Medulla oblongata (tissue), 1 donor: ENCODE results near the gene FBP2.
A peak's percentile ranks its signal among the peaks of the same experiment; 100 is the strongest.
"Not testable (repeated sequence)": the region's sequence is repeated elsewhere in the genome, so short reads cannot be mapped to it uniquely, and the experiment has no call there.

Experiments
- DNase-seq: peaks from one replicate; pipeline ENCODE4 v3.0.0-alpha.2; 2015; ENCODE audit errors: extremely low spot score

The FBP2 gene

DNA sequence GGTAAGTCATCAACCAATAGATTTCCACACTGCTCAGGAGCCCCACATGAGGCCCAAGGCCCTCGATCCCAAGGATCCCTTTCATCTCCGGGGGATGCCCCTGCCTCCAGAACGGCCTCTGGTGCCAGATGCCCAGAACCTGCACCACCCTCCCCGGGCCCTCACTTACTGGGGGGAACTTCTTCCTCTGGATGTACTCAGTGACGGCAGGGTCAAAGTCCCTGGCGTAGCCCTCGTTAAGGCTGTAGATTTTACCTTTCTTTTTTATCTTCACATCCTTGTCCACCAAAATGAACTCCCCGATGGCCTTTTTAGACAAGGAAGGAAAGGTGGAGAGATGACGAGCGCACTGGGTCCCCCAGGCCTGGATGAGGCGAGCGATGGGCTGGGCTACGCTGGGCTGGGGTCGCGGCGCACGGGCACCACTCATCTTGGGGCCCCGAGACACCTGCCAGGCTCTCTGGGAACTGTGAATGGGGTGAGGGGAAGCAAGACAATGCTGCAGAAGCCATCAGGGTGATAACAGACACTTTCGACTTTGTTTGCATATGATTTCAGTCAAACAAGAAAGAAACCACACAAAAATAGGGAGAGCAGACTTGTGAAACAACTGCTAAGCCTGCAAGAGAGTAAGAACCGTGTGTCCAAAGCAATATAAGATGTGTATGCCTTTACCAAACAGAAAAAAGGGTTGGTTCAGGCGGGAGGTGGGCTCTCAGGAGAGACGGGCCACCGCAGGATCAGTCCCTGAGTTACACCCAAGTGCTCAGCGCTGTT is 13.2 kb upstream of the FBP2 start:
- no peak for DNase-seq

DNA sequence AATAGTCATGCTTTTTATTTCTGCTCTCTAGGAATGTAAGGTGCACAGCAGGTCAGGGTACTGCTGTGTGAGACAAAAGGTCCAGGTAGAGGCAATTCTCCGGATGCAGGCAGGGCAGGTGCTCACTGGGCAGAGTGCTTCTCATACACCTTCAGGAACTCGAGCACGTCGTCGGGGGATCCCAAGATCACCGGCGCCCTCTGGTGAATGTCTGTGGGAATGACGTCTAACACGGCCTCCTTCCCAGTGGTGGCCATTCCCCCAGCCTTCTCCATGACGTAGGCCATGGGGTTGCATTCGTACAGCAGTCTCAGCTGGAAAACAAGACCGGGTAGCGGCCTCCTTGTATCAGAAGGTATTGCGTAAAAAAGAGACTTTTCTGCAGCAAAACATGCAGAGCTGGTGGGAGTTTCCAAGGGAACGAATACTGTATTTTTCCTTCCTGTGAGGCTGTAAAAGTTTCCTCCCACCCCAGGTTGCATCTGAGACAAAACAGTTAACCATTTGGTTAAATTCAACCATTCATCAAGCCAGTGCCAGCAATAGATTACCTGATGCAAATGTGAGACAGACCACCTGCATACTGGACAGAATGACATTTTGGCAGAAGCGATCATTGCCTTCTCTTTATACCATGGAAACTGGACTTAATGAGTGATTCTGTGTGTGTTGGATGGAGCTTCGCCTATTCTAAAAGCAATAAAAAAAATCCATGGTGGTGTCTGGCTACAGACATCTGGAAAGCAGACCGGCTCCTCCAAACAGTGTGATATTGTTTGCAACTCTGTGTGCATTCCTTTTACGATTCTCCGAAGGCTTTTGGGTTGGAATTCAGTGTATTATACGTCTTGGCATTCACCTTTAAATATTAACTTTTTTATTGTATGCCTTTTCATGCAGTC is 9.9 kb upstream of the FBP2 start:
- peak; percentile 85 for DNase-seq

DNA sequence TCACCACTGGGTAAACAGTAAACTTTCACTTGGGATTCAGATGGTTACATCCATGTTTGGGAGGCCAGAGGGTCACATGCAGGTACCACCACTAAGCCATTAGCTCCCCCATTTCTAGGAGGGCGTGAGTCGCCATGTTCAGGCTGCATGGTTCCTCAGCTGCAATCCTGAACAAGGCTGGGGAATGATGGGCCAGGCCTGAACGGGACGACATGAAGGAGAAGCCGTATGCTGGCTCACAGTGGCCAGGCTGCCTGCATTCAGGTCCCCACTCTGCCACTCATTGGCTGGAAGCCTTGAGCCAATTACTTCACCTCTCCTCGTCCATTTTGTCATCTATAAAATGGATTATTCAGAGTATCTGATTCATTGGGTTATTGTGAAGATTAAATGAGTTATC is 9.0 kb upstream of the FBP2 start:
- no peak for DNase-seq

DNA sequence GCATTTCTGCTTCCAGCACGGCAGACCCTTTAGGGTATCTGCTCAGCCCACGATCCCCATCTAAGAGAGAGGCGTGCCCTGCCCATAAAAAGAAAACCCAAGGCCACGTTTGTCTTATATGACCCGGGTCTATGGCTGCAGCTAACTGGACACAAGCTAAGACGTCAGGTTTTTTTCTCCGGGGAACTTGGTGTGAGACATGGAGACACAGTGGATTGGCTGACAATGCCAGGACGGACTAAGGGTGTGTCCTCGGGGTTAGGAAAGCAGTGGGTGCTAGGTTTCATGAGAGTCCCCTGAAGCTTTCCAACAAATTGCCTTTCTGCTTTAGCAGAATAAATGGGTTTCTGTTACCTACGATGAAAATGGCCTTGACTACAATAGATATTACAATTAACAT is 7.1 kb upstream of the FBP2 start:
- DNase-seq, result no peak

DNA sequence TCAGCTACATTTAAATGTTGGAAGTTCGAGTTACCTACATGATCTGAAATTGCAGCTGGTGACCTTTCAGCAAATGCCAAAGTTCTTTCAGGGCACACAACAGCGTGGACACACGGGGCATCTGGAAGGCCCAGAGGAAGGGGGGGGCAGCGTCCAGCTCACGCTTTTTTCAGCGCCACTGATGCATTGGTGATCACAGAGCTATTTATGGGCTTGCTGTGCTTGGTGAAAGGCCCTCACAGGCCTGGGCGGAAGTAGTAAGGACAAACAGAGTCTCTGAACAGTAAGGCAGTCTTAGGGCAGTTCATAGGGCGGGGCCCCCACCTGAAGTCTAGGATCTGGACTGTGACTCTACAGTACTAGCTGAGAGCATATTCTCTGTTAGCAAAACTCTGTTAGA is 6.6 kb upstream of the FBP2 start:
- DNase-seq, result no peak

DNA sequence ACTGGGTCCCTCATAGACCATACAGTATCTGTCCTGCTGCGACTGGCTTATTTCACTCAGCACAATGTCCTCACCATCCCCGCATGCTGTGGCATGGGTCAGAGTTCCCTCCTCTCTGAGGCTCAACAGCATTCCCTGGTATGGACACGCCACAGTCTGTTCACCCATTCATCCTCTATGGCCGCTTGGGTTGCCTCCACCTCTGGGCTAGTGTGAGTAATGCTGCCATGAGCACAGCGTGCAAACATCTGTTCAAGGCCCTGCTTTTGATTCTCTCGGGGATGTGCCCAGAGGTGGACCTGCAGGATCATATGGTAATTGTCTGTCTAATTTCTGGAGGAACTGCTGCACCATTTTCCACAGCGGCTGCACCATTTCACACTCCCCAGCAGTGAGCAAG is 5.5 kb upstream of the FBP2 start:
- DNase-seq, result no peak

DNA sequence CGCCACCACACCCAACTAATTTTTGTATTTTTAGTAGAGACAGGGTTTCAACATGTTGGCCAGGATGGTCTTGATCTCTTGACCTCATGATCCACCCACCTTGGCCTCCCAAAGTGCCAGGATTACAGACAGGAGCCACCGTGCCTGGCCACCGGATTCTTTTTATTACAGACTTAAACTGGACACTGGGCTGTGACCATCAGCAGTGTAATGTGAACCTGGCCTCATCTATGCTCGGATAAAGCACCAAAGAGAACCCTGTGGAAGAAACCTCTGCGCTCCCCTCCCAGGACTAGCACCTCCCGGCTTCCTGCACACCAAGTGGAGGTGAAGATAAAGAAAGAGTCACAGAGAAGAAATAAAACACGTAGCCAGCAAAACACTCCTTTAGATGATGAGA is 941 bp downstream of the FBP2 start:
- DNase-seq, result not testable (repeated sequence)

DNA sequence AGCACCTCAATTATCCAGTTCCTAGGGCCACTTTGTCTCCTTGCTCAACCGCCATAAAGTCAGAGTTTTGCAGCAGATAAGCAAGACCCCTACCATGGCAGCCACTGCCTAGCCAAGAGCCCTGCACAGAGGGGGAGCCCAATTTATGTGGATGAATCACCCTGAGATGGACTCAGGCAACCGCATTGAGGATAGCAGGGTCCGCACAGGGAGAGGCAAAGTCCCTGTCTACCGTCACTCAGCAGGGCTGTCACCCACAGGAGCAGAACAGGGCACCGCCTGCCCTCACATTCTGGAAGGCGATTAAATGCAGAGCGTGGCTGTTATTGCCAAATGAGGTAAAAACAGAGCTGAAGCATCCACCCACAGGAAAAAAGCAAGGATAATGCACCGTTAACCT is 1.7 kb downstream of the FBP2 start:
- DNase-seq, result no peak

DNA sequence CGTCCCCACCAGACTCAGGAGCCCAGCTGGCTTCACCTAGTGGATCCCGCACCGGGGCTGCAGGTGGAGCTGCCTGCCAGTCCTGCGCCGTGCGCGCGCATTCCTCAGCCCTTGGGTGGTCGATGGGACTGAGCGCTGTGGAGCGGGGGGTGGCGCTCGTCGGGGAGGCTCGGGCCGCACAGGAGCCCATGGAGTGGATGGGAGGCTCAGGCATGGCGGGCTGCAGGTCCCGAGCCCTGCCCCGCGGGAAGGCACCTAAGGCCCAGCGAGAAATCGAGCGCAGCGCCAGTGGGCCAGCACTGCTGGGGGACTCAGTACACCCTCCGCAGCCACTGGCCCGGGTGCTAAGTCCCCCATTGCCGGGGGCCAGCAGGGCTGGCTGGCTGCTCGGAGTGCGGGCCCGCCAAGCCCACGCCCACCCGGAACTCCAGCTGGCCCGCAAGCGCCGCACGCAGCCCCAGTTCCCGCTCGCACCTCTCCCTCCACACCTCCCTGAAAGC is 2.5 kb downstream of the FBP2 start:
- DNase-seq, result not testable (repeated sequence)

DNA sequence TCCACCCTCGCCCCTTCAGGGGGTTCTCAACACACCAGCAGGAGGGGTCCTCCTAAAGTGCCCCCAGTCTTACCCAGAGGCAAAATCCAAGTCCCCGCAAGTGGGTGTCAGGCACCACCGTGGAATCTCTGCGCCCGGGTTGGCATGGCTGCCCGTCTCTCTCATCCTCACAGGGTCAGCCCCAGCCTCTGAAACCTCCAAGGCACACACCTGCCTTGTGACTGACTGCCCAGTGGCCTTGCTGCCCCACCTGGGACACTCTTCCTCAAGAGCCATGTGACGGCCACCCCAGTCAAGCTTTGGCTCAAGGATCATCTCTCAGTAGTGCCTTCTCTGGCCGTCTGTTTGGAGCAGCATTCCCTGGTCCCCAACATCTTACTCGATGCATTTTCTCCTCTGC is 4.9 kb downstream of the FBP2 start:
- no peak for DNase-seq

DNA sequence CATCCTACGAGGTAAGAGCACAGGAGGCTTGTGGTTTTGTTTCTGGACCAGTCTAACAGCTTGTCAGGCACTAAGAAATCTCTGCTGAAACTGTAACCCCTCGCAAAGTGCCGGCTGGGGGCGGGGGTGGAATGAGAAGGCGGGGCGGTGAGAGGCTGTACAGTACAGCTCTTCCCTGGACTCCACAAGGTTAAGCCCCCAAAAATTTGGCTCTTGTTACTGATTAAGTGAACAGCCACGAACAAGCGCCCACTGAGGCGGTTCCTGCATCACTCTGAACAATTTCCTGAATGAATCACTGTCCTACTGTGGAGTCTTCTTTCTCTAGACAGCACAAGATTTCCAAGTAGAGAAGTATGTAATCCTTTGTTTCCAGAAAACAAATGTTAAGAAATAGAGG is 6.8 kb downstream of the FBP2 start:
- no peak for DNase-seq

DNA sequence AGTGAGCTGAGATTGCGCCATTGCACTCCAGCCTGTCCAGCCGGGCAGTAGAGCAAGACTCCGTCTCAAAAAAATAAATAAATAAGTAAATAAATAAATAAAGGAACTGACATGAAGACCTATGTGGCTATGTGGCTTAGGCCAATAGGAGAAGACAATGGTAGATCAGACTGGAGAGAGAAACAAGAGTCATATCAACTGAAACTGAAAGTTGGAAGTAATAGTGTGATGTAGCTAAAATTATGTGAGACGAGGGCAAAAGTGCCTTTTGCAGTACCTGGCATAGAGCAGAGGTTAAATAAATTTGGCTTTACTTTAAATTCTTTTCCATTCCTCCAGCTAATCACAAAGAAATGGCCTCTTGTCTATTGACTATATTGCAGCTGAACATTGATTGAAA is 7.3 kb downstream of the FBP2 start:
- no peak for DNase-seq

DNA sequence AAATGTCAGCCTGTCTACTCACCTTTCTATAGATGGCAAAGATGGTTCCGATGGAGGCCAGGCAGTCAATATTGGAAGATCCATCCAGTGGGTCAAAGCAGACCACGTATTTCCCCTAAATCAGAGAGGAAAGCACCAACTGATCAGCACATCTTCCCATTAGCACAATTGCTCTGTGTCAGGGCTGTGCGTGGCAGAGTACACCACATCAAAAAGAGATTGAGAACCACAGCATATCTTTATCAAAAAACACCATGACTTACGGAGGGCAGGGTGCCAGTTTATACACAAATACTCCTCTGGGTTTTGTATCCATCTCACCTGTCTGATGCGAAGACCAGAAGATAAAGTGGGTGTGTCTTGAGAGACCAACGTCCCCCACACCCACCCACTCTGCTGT is 9.1 kb downstream of the FBP2 start:
- DNase-seq, result no peak

DNA sequence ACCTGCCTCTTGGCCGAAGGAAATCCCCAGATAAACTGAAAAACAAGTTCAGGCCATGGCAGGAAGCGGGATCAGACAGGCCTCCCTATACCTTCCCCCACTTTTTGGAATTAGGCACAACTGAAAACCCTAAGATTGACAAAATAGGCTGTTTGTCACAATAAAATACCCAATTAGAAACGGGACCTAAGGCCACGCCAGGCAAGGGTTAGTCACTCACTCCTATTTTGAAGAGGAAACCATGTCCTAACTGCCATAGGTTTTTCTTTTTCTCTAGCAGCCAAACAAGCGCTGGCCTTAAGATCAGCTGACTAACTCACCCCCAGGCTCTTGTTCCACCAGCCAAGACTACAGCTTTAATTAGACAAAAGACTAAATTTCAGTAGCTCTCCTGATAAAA is 11.9 kb downstream of the FBP2 start:
- no peak for DNase-seq

DNA sequence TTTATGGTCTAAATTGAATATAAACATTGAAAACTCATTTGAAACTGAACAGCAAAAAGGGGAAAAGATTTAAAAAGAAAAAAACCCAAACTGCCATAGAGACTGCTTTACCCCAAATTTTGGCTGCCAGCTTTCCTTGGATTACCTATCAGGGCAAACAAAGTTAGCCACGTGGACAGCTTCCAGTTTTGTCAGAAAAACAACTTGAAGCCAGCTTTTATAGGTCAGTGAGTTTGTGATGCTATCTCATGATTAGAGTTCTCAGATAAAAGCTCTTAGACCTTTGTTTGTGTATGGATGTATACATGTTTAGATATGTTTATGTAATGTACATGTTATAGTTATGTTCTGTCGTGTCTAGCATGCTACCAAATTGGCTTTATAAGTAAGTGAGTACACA is 16.1 kb downstream of the FBP2 start:
- no peak for DNase-seq

DNA sequence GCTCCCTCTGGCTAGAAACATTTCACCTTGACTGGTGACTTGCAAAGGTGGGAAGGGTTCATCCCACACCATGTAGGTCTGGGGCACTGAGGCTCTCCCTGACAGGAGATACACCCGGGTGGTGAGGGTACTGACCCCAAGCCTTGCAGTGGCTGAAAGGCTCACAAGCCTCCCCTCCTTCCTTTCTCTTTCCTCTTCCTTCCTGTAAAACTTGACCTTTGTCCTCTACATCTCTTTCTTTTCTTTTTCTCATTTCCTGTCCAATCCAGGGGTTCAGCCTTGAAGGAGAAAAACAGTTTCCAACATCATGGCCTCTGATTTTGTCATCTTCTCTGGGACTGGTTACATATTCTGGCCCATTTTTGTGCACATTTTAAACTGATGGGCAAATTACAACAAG is 16.6 kb downstream of the FBP2 start:
- no peak for DNase-seq

DNA sequence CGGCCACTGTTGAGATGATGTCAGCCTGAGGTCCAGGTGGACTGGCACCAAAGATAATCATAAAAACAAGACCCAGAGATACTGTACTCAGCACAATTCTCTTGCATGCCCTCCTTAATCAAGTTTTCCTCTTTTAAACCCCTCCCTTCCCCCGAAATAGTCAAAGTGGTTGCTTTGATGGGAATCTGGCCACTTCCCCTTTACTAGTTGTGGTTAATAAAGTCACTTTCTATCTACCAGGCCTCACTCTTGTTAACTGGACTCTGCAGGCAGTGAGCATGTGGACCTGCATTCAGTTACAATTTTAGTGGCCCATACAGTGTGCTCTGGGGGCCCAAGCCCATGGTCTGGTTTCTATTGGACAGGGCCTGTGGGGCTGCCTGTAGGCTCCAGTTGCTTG is 17.5 kb downstream of the FBP2 start:
- DNase-seq, result no peak

DNA sequence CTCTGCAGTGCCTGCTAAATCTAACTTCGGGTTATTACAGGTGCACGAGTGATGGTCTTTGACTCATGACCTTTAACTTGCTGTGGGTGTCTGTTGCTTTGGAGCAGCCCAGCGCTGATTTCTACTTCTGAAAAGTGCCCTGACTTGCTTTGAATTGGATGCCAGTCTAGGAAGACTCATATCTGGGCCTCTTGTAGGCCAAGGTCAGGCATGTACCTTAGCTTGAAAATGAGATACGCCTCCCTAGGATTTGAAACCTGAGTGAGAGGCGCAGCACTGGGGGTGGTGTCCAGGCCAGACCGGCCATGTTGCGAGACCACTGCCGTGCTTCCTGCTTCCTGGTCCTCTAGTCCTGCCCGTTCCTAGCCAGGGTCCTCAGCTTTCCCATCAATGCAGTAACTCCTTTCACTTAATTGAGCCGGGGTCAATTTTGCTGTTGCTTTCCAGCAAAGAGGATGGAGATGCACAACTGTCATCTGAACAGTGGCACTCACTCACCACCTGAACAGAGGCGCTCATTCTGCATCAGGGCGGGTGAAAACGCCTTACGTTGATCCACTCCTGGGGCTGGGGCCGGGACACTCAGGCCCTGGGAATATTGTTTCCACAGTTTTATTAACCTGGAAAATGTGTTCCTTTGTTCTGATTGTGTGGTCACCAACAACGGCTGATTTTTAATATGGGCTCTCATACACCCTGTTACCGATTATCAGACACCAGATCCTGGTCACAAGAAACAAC is 24.5 kb downstream of the FBP2 start:
- DNase-seq, result no peak

DNA sequence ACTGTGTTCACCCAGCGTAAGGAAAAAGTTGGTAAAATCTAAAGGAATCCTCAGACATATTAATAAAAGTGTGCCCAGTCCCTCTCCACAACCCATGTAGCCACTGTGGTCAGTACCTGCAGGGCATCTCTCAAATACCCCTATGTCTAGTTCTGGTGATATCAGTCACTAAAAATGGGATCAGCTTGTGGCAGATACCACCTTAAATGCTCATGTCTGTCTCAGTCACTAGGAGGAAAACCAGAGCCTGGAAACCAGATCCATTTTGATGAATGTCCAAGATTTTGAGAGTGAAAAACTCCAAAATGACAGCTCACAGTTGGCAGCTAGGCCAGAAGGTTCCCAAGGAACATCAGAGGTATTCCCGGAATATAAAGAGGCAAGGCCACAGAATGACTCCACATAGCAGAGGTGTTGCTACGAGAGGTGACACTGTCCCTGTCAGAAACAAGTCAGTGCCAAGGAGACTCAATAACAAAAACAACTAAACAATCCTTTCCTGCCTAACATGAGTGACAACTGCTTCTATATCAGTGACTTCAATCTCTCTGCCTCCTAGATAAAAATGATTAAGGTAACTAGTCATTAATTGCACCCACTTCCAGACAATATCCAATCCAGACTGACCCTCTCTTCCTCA is 25.3 kb downstream of the FBP2 start:
- no peak for DNase-seq

DNA sequence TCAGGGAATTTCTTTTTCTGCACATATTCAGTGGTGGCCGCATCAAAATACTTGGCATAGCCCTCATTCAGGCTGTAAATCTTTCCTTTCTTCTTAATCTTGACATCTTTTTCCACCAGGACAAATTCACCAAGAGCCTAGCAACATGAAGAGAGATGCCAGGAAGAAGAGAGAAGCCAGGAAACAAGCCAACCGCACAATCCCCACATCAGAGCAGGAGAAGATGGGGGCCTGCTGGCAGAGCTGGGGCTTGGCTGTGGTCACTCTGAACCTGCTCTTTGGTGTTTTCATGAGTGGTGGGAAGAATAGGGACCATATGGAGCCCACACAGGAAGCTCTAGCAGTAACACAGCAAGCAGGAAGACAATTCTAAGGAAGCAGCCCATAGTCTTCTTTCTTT is 26.4 kb downstream of the FBP2 start:
- DNase-seq, result no peak

DNA sequence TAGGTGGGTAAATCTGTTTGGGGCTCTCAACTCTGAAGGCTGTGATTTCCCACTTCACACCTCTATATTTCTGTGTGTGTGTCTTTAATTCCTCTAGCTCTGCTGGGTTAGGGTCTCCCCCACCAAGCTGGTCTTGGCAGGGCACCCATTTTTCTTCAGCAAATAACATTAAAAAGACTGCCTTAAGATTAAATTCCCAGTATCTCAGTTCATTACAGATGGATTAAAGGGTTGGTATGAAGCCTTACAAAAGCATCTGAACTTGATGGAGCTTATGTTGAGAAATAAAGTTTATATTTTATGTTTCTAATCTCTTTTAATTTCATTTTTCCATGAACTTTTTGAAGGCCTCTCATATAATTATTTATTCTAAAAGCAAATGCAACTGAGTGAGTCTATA is 27.1 kb downstream of the FBP2 start:
- no peak for DNase-seq

DNA sequence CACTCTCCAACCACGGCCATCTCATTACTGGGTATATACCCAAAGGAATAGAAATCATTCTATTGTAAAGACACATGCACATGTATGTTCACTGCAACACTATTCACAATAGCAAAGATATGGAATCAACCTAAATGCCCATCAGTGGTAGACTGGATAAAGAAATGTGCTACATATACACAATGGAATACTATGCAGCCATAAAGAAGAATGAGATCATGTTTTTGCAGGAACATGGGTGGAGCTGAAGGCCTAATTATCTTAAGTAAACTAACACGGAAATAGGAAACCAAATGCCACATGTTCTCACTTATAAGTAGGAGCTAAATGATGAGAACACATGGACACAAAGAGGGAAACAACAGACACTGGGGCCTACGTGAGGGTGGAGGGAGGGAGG is 29.3 kb downstream of the FBP2 start:
- not testable (repeated sequence) for DNase-seq
